ENCODE data around the gene HOOK1.
"Not testable (repeated sequence)": the region's sequence is repeated elsewhere in the genome, so short reads cannot be mapped to it uniquely, and the experiment has no call there.

Gene HOOK1

GRCh38 chr1:59903141-59903754, 88.5 kb downstream of the HOOK1 start:
- H3K4me3 ChIP-seq (replicated peaks; ENCODE audit: low read depth, low read length) = no peak overlapping the region
- peak; percentile 44 for TF ChIP-seq CTCF (IDR thresholded peaks at IDR 0.05; ENCODE audit: low read depth, low read length, missing control alignments)
- no peak for DNase-seq (ENCODE audit: extremely low read depth, low read depth)

DNA sequence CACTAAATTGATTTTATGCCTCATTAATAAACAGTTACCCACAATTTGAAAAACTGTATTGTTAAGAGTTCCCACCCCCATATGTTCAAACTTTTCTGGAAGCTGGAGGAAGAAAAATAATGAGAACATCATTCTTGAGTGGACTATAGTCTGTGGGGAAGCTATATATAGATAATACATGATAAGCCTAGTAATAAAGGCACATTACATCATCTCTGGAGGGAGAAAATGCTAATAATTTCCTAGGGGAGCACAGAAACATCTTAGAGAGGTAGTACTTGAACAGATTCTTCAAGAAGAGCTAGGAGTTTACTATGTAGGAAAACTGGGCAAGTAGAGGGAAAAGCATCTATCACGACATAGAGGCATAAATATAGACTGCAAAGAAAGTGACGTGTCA, 92.2 kb downstream of the HOOK1 start:
- TF ChIP-seq CTCF (IDR thresholded peaks at IDR 0.05; ENCODE audit: low read depth, low read length, missing control alignments) = no peak
- DNase-seq (ENCODE audit: extremely low read depth, low read depth) = no peak
- no peak overlapping the region for H3K4me3 ChIP-seq (replicated peaks; ENCODE audit: low read depth, low read length)

GRCh38 chr1:59908084-59908483, 93.3 kb downstream of the HOOK1 start:
- H3K4me3 ChIP-seq (replicated peaks; ENCODE audit: low read depth, low read length) = no peak overlapping the region
- no peak for TF ChIP-seq CTCF (IDR thresholded peaks at IDR 0.05; ENCODE audit: low read depth, low read length, missing control alignments)
- DNase-seq (ENCODE audit: extremely low read depth, low read depth) = no peak

- no peak overlapping the region for H3K4me3 ChIP-seq (replicated peaks; ENCODE audit: low read depth, low read length)
- no peak for DNase-seq (ENCODE audit: extremely low read depth, low read depth)
Measured at GRCh38 chr1:59908682-59909081, 93.9 kb downstream of the HOOK1 start.

DNA sequence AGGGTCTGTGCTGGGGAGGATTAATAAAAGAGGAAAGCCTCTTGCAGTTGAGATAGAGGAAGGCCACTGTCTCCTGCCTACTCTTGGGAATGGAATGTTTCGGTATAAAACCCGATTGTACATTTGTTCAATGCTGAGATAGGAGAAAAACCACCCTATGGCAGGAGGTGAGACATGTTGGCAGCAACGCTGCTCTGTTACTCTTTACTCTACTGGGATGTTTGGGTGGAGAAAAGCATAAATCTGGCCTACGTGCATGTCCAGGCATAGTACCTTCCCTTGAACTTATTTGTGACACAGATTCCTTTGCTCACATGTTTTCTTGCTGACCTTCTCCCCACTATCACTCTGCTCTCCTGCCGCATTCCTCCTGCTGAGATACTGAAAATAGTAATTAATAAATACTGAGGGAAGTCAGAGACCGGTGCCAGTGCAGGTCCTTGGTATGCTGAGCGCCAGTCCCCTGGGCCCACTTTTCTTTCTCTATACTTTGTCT, 100.1 kb downstream of the HOOK1 start:
- DNase-seq (ENCODE audit: extremely low read depth, low read depth); H3K4me3 ChIP-seq (replicated peaks; ENCODE audit: low read depth, low read length): not testable (repeated sequence)

More at GRCh38 chr1:59908682-59909081, 93.9 kb downstream of the HOOK1 start:
- TF ChIP-seq CTCF (IDR thresholded peaks at IDR 0.05; ENCODE audit: low read depth, low read length, missing control alignments) = no peak

DNA sequence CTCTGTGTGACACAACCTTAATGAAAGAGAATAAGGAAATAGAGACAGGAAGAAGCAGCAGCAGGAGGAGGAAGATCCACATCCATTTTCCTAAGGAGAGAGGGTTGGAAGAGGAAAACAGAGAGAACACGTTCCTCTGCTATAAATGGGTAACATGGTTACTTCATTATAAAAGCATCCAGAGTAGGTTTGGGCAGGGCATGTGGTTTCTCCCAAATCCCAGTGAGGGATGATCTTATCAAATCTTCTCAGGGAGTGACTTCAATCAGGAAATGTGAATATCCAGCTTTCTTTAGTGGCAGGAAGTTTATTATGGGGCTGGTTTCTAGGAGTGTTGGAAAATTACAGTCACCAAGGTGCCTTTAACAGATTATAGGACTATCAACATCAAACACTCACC, 100.8 kb downstream of the HOOK1 start:
- no peak for DNase-seq (ENCODE audit: extremely low read depth, low read depth)
- TF ChIP-seq CTCF (IDR thresholded peaks at IDR 0.05; ENCODE audit: low read depth, low read length, missing control alignments) = no peak
- no peak overlapping the region for H3K4me3 ChIP-seq (replicated peaks; ENCODE audit: low read depth, low read length)

DNA sequence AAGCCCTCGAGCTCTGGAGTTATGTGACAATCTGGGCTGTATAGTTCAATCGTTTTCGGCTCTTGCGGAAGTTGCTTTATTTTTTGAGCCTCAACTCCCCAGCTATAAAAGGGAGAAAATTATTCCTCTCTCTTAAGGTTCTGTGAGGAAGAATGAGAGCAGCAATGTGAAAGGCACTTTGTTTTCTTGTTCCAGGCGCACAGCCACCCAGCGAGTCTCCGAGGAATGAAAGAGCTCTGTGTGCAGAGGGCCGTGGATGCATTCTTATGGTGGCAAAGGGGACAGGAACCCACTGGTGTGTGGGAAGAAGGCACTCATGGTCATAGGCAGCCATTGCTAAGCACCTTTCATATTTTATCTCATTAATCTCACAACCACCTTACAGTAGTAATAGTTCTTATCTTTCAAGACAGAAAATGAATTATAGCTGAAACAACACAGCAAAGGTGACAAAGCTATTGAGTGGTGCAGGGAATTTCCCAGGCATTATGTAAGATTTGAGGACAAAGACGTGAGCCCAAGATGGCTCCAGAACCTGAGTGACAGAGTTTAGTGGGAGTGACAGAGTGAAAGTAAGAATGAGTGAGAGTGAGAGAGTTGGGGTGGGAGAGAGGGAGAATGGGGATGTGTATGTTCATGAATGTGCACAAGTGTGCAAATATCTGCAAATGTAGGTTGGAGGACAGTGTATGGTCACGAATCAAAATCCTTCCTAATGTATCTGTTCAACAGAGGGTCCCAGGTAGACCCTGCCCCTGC, 102.5 kb downstream of the HOOK1 start:
- DNase-seq (ENCODE audit: extremely low read depth, low read depth) = no peak
- TF ChIP-seq CTCF (IDR thresholded peaks at IDR 0.05; ENCODE audit: low read depth, low read length, missing control alignments) = no peak
- no peak overlapping the region for H3K4me3 ChIP-seq (replicated peaks; ENCODE audit: low read depth, low read length)
